Colonic mucosa (tissue), 4 donors: Measurements from ENCODE around the gene DCUN1D5. TPM values are rescaled to one million over a fixed set of nuclear protein-coding genes. Genes with fewer than 3 reads are reported as not detected.
A peak's percentile ranks its signal among the peaks of the same experiment; 100 is the strongest.

ENCODE experiments used
- DNase-seq: peaks from one replicate; pipeline ENCODE4 v3.0.0-alpha.2; 2020
- H3K27ac ChIP-seq: fragments of 200-600 bp; one replicate; pipeline ENCODE4 v1.8.0; 2021
- H3K27me3 ChIP-seq: fragments of 200-600 bp; one replicate; pipeline ENCODE4 v1.8.0; 2021
- H3K36me3 ChIP-seq: fragments of 200-600 bp; one replicate; pipeline ENCODE4 v1.8.0; 2021
- H3K4me1 ChIP-seq: fragments of 200-600 bp; one replicate; pipeline ENCODE4 v1.8.0; 2021; ENCODE audit warnings: mild to moderate bottlenecking
- H3K4me3 ChIP-seq: fragments of 200-600 bp; one replicate; pipeline ENCODE4 v1.8.0; 2021
- H3K9ac ChIP-seq, 2 donors: one replicate each; pipeline ENCODE4 v1.7.0; 2013; ENCODE audit warnings: control low read depth in 2 of 2, low read depth in 2 of 2, low read length in 2 of 2
- H3K9me3 ChIP-seq: fragments of 200-600 bp; one replicate; pipeline ENCODE4 v1.8.0; 2021
- intact Hi-C: fragments of 100-400 bp; cut with DNase I; formaldehyde crosslinking; loops from one replicate; pipeline ENCODE4 v1.14.1; 2022
- total RNA-seq, 2 donors: library from RNA; stranded (reverse); fragmentation: NEBNext Ultra II Directional in 1 of 2; extraction: Animal tissue kit (Norgen Biotek cat#: 25700) in 1 of 2; gene quantifications; one replicate each; pipeline ENCODE4 v1.2.1, GENCODE V29; 2021
- TF ChIP-seq, protein P1 (sequence below): fragments of 200-600 bp; IDR thresholded peaks from one replicate; pipeline ENCODE4 v1.8.0; 2022; ENCODE audit warnings: antibody characterized with exemption, mild to moderate bottlenecking
- donor health status: healthy.
- donor health status: DM: no; HTN: no; CAD: no.
- donor health status: DM: no; HTN: no; CAD: no.

DCUN1D5 gene
- total RNA-seq, 2 donors from 2014 or later = 14.7 to 25.4 TPM

DNA sequence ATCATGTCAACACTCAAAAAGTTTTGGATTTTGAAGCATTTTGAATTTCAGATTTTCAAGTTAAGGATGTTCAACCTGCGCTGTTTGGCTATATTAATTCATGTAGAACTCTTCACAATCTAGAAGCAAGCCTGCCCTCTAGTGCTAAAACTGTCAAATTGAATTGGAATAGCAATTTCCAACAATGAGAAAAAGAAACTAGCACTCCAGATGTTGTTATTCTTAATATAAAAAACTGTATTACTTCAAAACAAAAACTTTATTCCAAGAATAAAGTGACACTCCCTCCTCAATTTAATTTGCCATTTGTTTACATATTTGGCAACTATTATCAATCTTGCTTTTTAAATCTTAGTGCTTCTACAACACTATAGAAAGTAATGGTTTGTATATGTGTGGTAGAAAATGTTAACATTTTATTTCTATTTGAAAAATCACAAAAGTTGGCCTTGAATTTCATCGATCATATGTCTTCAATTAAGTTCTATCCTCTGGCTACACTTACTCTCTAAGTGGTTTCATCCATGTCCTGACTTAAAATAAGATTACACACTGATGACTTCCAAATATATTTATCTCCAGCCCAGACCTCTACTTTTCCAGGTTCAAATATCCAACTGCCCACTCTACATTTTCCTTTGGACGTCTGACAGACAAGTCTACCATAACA, 36.6 kb downstream of the DCUN1D5 start:
- H3K27me3 ChIP-seq = no peaks in the 10 kb centered on the region
- no peaks in the 10 kb centered on the region for H3K36me3 ChIP-seq
- H3K27ac ChIP-seq = no peak overlapping the region
- H3K4me3 ChIP-seq = no peak overlapping the region
- no peaks in the 10 kb centered on the region for H3K4me1 ChIP-seq
- intact Hi-C loops = loop anchor here (5.0 kb wide), 1 partner anchor 323 kb away; no protein-coding TSS in a partner anchor
- H3K9ac ChIP-seq = no peak overlapping the region
- TF ChIP-seq, protein P1, sequence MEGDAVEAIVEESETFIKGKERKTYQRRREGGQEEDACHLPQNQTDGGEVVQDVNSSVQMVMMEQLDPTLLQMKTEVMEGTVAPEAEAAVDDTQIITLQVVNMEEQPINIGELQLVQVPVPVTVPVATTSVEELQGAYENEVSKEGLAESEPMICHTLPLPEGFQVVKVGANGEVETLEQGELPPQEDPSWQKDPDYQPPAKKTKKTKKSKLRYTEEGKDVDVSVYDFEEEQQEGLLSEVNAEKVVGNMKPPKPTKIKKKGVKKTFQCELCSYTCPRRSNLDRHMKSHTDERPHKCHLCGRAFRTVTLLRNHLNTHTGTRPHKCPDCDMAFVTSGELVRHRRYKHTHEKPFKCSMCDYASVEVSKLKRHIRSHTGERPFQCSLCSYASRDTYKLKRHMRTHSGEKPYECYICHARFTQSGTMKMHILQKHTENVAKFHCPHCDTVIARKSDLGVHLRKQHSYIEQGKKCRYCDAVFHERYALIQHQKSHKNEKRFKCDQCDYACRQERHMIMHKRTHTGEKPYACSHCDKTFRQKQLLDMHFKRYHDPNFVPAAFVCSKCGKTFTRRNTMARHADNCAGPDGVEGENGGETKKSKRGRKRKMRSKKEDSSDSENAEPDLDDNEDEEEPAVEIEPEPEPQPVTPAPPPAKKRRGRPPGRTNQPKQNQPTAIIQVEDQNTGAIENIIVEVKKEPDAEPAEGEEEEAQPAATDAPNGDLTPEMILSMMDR = peak; percentile 54
- DNase-seq = no peak
- no peaks in the 10 kb centered on the region for H3K9me3 ChIP-seq

DNA sequence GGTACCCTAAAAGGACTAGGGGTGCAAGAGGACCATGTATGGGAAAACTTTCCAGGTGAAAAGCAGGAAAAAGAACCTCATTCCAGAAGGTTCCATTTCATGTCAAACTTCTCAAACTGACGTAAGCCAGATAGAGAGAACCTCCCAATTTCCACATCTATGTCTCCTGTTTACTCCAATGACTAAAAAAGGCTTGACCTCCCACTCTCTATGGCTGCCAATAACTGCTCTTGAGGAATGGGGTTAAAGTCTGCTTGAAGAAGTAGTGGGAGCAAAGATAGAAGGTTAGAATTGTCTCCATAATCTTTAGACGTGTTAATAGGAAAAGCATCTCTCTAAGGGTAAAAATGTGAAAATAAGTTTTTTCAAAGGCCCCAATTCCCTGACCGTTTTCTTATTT, 38.0 kb downstream of the DCUN1D5 start:
- no peak for DNase-seq
- no peak overlapping the region for H3K4me3 ChIP-seq
- intact Hi-C loops = no loop called here

DNA sequence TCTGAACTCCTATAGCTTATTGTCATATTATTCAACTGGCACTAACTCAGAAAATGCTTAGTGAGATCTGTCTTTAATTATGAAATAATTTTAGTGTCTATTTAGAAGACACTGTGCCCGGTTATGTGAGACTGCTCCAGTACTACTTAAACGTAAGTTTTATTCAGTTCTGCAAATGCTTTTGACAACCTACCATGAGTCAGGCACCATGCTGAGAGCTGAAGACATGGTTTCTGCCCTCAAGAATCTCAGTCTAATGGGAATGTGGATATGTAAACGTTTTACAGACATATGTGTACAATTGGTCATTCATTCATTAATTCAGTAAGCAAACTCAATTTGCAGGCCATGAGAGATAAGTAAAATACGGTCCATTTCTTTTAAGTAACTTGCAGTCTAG, 40.0 kb downstream of the DCUN1D5 start:
- no peak overlapping the region for H3K9ac ChIP-seq
- intact Hi-C loops = no loop called here
- H3K4me3 ChIP-seq = no peak overlapping the region
- no peak for DNase-seq
- no peak overlapping the region for H3K27ac ChIP-seq
- TF ChIP-seq, protein P1 = no peak
- no peaks in the 10 kb centered on the region for H3K4me1 ChIP-seq
- H3K27me3 ChIP-seq = no peaks in the 10 kb centered on the region
- no peaks in the 10 kb centered on the region for H3K9me3 ChIP-seq
- H3K36me3 ChIP-seq = no peaks in the 10 kb centered on the region

More for the DNA sequence above, 38.0 kb downstream of the DCUN1D5 start:
- H3K27me3 ChIP-seq = no peaks in the 10 kb centered on the region
- H3K4me1 ChIP-seq = no peaks in the 10 kb centered on the region
- TF ChIP-seq, protein P1 = no peak
- no peaks in the 10 kb centered on the region for H3K9me3 ChIP-seq
- H3K36me3 ChIP-seq = no peaks in the 10 kb centered on the region
- H3K27ac ChIP-seq = no peak overlapping the region
- no peak overlapping the region for H3K9ac ChIP-seq

DNA sequence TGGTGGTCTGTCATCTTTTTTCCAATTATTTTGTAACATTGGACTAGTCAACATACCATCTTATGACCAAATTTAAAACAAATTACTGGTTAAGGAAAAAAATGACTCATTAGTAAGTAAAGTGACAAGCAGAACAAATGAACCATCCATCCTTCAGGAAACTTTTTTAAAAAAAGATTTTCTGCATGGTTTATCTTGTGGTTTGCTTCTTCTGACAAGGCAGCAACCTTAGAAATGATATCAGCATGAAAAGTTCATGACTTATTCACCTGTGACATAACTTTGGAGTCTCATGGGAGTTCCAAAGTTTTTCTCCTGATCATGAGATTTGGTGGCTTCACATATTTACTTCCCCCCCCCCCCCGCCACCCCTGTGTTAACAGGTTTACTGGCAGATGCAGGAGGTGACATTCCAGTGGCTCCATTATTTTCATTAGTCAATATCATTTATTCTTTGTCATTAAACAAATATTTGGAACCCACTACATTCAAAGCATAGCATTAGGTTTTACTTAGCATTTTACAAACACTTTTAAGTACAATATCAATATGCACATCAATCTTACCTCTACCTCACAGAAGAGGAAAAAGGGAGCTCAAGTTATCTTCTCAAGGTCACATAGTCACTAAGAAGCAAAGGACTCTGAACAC, 40.7 kb downstream of the DCUN1D5 start:
- Histone ChIP-seq H3K27ac (no peak overlapping the region), H3K9ac (no peak overlapping the region), H3K4me3 (no peak overlapping the region), H3K36me3 (no peaks in the 10 kb centered on the region), H3K4me1 (no peaks in the 10 kb centered on the region), H3K9me3 (no peaks in the 10 kb centered on the region), H3K27me3 (no peaks in the 10 kb centered on the region)
- TF ChIP-seq, protein P1 = no peak
- no peak for DNase-seq
- intact Hi-C loops = no loop called here

DNA sequence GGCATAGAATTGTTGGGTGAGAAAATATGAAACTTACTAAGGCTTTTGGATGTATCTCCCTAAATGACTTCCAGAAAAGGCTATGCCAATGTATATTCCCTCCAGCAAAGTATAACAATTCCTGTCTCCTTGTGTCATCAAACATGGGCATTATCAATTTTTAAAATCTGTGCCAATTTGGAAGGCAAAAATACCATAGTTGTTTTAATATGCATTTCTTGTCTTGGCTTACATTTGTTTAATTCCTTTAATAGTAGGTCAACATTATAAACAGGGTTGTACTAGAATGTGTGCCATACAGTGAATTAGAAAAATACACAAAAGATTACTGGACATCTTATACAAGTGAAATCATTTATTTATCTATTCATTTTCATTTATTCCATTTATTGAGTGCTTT, 41.6 kb downstream of the DCUN1D5 start:
- Histone ChIP-seq H3K36me3 (no peaks in the 10 kb centered on the region), H3K27ac (no peak overlapping the region), H3K9ac (no peak overlapping the region), H3K27me3 (no peaks in the 10 kb centered on the region), H3K9me3 (no peaks in the 10 kb centered on the region), H3K4me1 (no peaks in the 10 kb centered on the region), H3K4me3 (no peak overlapping the region)
- intact Hi-C loops = no loop called here
- TF ChIP-seq, protein P1 = no peak
- DNase-seq = no peak
